Activated naive CD8-positive, alpha-beta T cell treated with anti-CD3 and anti-CD28 coated beads for 36 hours (primary cell): Measurements from ENCODE around the gene CLP1. TPM values are rescaled to one million over a fixed set of nuclear protein-coding genes. Genes with fewer than 3 reads are reported as not detected.

Source experiments
- DNase-seq: peaks from one replicate; pipeline ENCODE4 v3.0.0; 2021
- H3K27ac Mint-ChIP-seq: one replicate; pipeline ENCODE4 v1.8.0; 2022; ENCODE audit warnings: mild to moderate bottlenecking, moderate library complexity, mixed read lengths
- H3K27me3 Mint-ChIP-seq: one replicate; pipeline ENCODE4 v1.8.0; 2022; ENCODE audit warnings: mild to moderate bottlenecking, mixed read lengths
- H3K36me3 Mint-ChIP-seq: one replicate; pipeline ENCODE4 v1.8.0; 2021; ENCODE audit warnings: mild to moderate bottlenecking, mixed read lengths
- H3K4me1 Mint-ChIP-seq: one replicate; pipeline ENCODE4 v1.8.0; 2021; ENCODE audit warnings: mixed read lengths
- H3K4me3 Mint-ChIP-seq: one replicate; pipeline ENCODE4 v1.8.0; 2022; ENCODE audit warnings: mild to moderate bottlenecking, moderate library complexity, mixed read lengths
- H3K9me3 Mint-ChIP-seq: one replicate; pipeline ENCODE4 v1.8.0; 2022; ENCODE audit warnings: mixed read lengths
- total RNA-seq, 2 experiments: library from RNA; stranded (reverse); gene quantifications; one replicate each; pipeline ENCODE4 v1.2.3, GENCODE V29; 2021

CLP1 gene
- 10 to 100 TPM; 22.0 to 22.2 TPM for total RNA-seq

DNA sequence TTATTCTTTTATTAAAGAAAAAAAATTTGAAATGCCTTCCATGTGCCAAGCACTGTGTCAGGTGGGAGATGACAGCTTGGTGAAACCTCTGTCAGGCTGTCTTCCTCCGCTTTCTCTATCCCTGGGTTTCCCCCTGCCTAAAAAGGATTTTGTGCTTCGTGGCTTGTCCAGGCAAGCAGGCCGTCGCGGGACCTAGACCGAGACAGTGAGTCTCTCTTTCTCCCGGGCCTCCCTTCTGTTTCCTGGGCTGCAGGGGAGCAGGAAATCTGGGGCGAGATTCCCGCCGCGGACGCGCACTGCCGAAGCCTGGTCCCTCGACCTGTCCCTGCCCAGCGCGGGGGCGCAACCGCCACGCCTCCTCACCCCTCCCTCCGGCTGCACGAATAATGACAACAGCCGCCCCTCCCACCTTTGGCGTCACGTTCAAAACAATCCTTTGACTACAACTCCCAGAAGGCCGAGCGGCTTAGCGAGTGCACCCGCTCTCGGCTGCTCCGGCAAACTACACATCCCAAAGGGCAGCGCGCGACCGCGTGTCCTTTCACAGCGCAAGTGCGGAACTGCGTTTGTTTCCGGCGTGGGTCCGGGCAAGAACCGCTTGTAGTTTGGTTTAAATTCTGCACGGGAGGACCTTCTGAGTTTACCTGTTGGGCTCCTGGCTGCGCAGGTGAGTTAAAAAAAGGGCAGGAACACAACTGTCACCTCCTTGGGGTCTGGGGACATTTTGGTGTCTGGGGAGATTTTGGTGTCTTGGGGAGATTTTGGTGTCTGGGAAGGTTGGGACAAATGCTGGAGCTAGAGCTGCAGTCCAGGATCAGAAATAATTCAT is at the start of gene CLP1:
TSS of gene CLP1 (plus strand) at position 569 of the 829 bp plus-strand sequence. CDS start 1,715 bp downstream, outside the sequence.
- H3K36me3 Mint-ChIP-seq, result peaks cover 5% of the 10 kb centered on the region
- no peaks in the 10 kb centered on the region for H3K27me3 Mint-ChIP-seq
- peak; percentile 98 for DNase-seq
- peaks cover 31% of the 10 kb centered on the region for H3K4me1 Mint-ChIP-seq
- no peaks in the 10 kb centered on the region for H3K9me3 Mint-ChIP-seq
- peak within 1 kb of the TSS; percentile 100 for H3K4me3 Mint-ChIP-seq
- peak within 1 kb of the TSS; percentile 98 for H3K27ac Mint-ChIP-seq

DNA sequence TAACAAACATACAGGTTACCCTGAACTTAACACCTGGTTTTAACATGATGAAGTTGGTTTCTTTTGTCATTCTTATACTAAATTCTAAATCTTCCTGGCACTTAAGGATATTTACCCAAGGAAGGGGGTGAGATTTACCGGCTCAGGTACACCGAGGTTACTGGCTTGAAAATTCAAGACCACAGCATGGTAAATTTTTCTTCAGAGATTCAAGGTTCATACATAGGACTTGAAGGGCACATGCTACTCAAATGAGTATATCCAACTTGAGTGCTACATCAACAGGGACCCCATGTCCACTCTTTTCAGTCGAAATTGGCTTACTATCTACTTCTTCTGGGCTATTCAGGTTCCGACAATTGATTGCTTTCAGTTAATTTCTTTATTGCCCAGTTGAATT is 47.4 kb upstream of the CLP1 start:
- Mint-ChIP-seq H3K4me1 (no peaks in the 10 kb centered on the region), H3K36me3 (no peaks in the 10 kb centered on the region), H3K27ac (no peak overlapping the region), H3K9me3 (no peaks in the 10 kb centered on the region), H3K27me3 (peaks cover 6% of the 10 kb centered on the region), H3K4me3 (no peak overlapping the region)
- DNase-seq, result no peak

- peaks cover 6% of the 10 kb centered on the region for H3K27me3 Mint-ChIP-seq
- no peaks in the 10 kb centered on the region for H3K4me1 Mint-ChIP-seq
- no peak for DNase-seq
- no peak overlapping the region for H3K4me3 Mint-ChIP-seq
- H3K36me3 Mint-ChIP-seq, result no peaks in the 10 kb centered on the region
- no peak overlapping the region for H3K27ac Mint-ChIP-seq
- peaks cover 2% of the 10 kb centered on the region for H3K9me3 Mint-ChIP-seq
Measured at GRCh38 chr11:57614234-57614772, 43.3 kb upstream of the CLP1 start.

- peaks cover 2% of the 10 kb centered on the region for H3K9me3 Mint-ChIP-seq
- H3K27me3 Mint-ChIP-seq, result peaks cover 6% of the 10 kb centered on the region
- no peaks in the 10 kb centered on the region for H3K4me1 Mint-ChIP-seq
- no peaks in the 10 kb centered on the region for H3K36me3 Mint-ChIP-seq
- no peak overlapping the region for H3K4me3 Mint-ChIP-seq
- no peak for DNase-seq
- H3K27ac Mint-ChIP-seq, result no peak overlapping the region
Measured at GRCh38 chr11:57615308-57615707, 42.3 kb upstream of the CLP1 start.

DNA sequence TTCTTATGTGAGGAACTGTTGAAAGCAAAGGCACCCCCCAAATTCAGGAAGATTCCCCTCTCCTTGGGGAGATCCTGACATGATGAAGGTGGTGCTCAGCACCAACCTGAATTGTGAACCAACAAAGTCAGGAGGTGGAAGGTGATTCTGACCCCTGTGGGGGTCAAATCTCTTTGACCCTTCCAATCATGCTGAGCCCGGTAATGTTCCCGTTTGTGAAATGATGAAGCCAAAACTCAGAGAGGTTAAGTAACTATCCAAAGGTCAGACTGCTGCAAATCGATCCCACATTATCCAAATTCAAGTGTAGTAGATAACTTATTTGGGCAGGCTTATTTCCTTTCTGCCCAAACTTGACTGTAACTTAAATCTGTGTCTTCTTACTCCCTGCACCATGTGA is 41.0 kb upstream of the CLP1 start:
- peaks cover 6% of the 10 kb centered on the region for H3K27me3 Mint-ChIP-seq
- DNase-seq, result no peak
- H3K4me1 Mint-ChIP-seq, result no peaks in the 10 kb centered on the region
- no peak overlapping the region for H3K27ac Mint-ChIP-seq
- peaks cover 3% of the 10 kb centered on the region for H3K9me3 Mint-ChIP-seq
- no peak overlapping the region for H3K4me3 Mint-ChIP-seq
- no peaks in the 10 kb centered on the region for H3K36me3 Mint-ChIP-seq

GRCh38 chr11:57618438-57618837 is 39.1 kb upstream of the CLP1 start:
- Mint-ChIP-seq H3K4me3 (no peak overlapping the region), H3K4me1 (no peaks in the 10 kb centered on the region), H3K27me3 (no peaks in the 10 kb centered on the region), H3K27ac (no peak overlapping the region), H3K36me3 (no peaks in the 10 kb centered on the region), H3K9me3 (peaks cover 3% of the 10 kb centered on the region)
- no peak for DNase-seq

DNA sequence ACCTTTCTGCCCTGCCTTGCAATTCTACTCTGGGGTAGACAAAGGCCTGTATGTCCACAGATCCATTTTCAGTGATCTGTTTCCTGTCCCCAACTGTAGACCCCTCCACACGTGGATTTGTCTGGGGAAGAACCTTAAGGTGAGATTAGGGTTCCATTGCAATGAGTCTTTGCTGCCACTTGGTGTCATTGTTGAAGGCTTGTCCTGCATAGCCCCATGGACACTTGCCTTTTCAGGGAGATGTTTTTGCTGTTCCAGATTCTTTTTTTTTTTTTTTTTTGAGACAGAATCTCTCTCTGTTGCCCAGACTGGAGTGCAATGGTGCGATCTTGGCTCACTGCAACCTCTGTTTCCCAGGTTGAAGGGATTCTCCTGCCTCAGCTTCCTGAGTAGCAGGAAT is 38.2 kb upstream of the CLP1 start:
- DNase-seq, result no peak
- H3K27me3 Mint-ChIP-seq, result no peaks in the 10 kb centered on the region
- H3K27ac Mint-ChIP-seq, result no peak overlapping the region
- no peak overlapping the region for H3K4me3 Mint-ChIP-seq
- peaks cover 3% of the 10 kb centered on the region for H3K9me3 Mint-ChIP-seq
- H3K4me1 Mint-ChIP-seq, result no peaks in the 10 kb centered on the region
- no peaks in the 10 kb centered on the region for H3K36me3 Mint-ChIP-seq

DNA sequence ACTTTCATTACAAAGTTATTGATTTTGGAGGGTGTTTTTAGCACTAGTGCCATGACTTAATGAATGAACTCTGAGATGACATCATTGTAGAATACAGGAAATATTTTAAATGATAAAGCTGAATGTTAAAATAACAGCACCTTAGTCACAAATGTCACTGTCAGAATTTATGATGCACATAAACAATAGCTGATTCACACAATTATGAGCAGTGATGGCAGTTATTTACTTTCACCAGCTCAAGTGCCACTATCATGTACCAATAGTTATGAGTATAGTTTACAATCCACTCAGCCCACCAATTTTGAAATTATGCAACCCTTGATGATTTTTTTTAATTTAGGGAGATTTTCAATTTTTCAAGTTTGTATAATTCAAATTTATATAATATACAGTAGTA is 37.1 kb upstream of the CLP1 start:
- no peak overlapping the region for H3K27ac Mint-ChIP-seq
- DNase-seq, result no peak
- peaks cover 3% of the 10 kb centered on the region for H3K9me3 Mint-ChIP-seq
- H3K27me3 Mint-ChIP-seq, result peaks cover 3% of the 10 kb centered on the region
- H3K4me3 Mint-ChIP-seq, result no peak overlapping the region
- no peaks in the 10 kb centered on the region for H3K4me1 Mint-ChIP-seq
- H3K36me3 Mint-ChIP-seq, result no peaks in the 10 kb centered on the region

DNA sequence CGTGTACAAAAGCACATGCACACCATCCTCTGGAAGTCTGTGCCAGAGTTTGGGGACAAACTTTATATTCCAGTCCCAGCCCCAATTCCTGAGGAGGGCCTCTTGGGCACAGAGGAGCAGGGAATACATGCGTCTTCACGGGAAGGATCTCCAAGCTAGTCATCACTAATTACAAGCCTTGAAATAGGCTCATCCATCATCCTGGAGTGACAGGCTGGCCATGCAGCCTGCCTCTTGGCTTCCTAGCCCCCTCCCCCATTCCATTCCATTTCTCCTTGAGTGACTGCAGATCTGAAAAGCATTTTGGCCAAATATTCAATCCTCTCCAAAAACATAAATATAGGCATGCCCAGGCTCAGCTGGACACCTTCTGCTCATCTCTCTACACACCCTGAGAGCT is 35.3 kb upstream of the CLP1 start:
- Mint-ChIP-seq H3K27me3 (peaks cover 3% of the 10 kb centered on the region), H3K27ac (no peak overlapping the region), H3K4me1 (no peaks in the 10 kb centered on the region), H3K4me3 (no peak overlapping the region), H3K36me3 (no peaks in the 10 kb centered on the region), H3K9me3 (peaks cover 3% of the 10 kb centered on the region)
- DNase-seq, result no peak

- DNase-seq, result no peak
- H3K4me1 Mint-ChIP-seq, result no peaks in the 10 kb centered on the region
- H3K36me3 Mint-ChIP-seq, result no peaks in the 10 kb centered on the region
- no peak overlapping the region for H3K4me3 Mint-ChIP-seq
- peaks cover 3% of the 10 kb centered on the region for H3K27me3 Mint-ChIP-seq
- H3K27ac Mint-ChIP-seq, result no peak overlapping the region
- H3K9me3 Mint-ChIP-seq, result peaks cover 1% of the 10 kb centered on the region
Measured at GRCh38 chr11:57624864-57625263, 32.7 kb upstream of the CLP1 start.

DNA sequence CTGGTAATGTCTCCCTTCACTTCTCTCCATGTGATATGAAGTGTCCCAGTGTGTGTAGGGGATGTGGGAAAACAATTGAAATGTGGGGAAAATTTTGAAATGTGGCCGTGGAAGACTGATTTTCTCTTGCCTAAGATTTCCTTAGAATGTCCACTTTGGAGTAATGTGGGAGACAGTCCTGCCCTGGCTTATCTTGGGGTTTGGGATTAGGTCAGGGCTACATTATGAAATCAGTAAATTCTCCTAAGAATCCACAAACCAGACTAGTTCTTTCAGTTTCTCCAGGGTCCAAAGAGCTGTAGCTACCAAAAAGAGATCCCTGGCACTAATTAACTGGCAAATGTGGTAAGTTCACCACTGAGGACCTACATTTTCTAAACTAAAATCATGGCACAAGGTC is 30.7 kb upstream of the CLP1 start:
- Mint-ChIP-seq H3K4me1 (no peaks in the 10 kb centered on the region), H3K36me3 (no peaks in the 10 kb centered on the region), H3K9me3 (no peaks in the 10 kb centered on the region), H3K27me3 (peaks cover 8% of the 10 kb centered on the region), H3K4me3 (no peak overlapping the region), H3K27ac (no peak overlapping the region)
- DNase-seq, result no peak

DNA sequence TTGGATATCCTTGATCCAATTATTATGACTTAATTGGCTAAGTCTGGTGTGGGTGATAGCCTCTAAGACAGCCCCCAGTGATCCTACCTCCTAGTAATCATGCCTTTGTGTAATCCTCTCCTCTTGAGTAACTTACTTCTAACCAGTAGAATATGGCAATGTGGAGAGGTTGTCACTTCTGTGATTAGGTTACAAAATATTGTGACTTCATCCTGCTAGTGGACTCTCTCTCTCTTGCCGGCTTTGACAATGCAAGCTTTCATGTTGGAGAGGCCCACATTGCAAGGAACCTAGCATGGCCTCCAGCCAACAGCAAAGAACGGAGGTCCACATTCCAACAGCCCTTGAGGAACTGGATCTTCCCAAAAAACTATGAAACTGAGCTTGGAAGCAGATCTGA is 27.4 kb upstream of the CLP1 start:
- Mint-ChIP-seq H3K4me1 (no peaks in the 10 kb centered on the region), H3K27me3 (peaks cover 14% of the 10 kb centered on the region), H3K36me3 (no peaks in the 10 kb centered on the region), H3K4me3 (no peak overlapping the region), H3K27ac (no peak overlapping the region), H3K9me3 (no peaks in the 10 kb centered on the region)
- no peak for DNase-seq

GRCh38 chr11:57632116-57632515 is 25.4 kb upstream of the CLP1 start:
- Mint-ChIP-seq H3K4me3 (no peak overlapping the region), H3K27me3 (peaks cover 20% of the 10 kb centered on the region), H3K27ac (no peak overlapping the region), H3K4me1 (no peaks in the 10 kb centered on the region), H3K36me3 (no peaks in the 10 kb centered on the region), H3K9me3 (no peaks in the 10 kb centered on the region)
- DNase-seq, result no peak

DNA sequence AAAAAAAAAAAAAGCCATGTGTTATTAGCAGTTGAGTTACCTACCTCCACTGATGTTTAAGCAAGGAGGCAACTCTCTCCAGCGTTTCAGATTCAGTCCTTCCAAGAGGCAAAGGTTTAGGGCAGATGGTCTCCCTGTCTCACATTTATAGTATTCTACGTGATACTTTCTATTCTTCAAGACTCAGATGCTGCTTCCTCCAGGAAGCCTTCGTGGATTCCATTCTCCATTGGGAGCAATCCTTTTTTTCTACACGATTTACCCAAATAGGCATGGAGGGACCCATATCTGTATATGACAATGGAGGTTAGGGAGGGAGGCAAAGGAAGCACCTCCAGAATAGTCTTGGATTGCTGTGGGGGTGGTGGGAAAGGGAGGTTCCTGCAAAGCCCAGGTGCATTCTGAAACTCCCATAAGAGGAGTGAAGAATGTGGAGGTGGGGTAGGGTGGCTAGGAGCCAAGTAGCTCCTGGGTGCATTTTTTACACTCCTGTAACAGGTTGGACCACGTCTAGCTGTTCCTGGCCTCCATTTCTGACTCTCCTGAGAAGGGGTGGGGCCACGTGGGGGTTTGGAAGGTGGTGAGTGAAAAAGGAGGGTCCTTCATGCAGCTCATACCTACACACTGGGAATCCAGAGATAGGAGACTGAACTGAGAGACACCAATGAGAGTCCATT is 24.0 kb upstream of the CLP1 start:
- Mint-ChIP-seq H3K27ac (no peak overlapping the region), H3K27me3 (peaks cover 34% of the 10 kb centered on the region), H3K4me3 (no peak overlapping the region), H3K4me1 (peaks cover 3% of the 10 kb centered on the region), H3K36me3 (no peaks in the 10 kb centered on the region), H3K9me3 (no peaks in the 10 kb centered on the region)
- no peak for DNase-seq

GRCh38 chr11:57634311-57634710 is 23.3 kb upstream of the CLP1 start:
- peaks cover 10% of the 10 kb centered on the region for H3K4me1 Mint-ChIP-seq
- H3K4me3 Mint-ChIP-seq, result no peak overlapping the region
- peaks cover 38% of the 10 kb centered on the region for H3K27me3 Mint-ChIP-seq
- H3K27ac Mint-ChIP-seq, result no peak overlapping the region
- no peaks in the 10 kb centered on the region for H3K36me3 Mint-ChIP-seq
- H3K9me3 Mint-ChIP-seq, result no peaks in the 10 kb centered on the region
- no peak for DNase-seq
